GM12892 (cell line): Measurements from ENCODE around the gene GOPC.

Experiments
- POLR2AphosphoS5 ChIP-seq: IDR thresholded peaks from 2 replicates; pipeline ENCODE4 v1.6.1; 2011; ENCODE audit warnings: low read depth, low read length, control low read depth
- TAF1 ChIP-seq: IDR thresholded peaks from 2 replicates; pipeline ENCODE4 v1.6.1; 2011; ENCODE audit warnings: low read depth, mild to moderate bottlenecking, control low read depth, low read length, borderline replicate concordance

DNA sequence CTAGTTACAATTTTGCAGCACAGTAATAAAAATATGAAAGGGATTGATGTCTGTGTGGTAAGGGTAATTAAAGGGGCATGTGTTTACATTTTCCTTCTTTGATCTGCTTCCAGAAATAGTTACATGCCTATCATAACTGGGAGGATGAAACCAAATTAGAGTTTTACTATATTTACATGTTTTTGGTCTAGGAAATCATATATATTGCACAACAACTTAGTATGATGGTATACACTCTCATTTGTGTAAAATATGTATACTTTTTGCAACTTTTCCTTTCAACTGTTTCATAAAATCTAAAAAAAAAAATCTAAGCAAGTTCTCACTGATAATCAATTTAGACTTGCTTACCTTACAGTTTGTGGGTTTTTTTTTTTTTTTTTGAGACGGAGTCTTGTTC, 87.7 kb downstream of the GOPC start:
- TF ChIP-seq POLR2AphosphoS5 (no peak), TAF1 (no peak)
